SK-N-SH (cell line): ENCODE results near the gene SNX8. TPM values are rescaled to one million over a fixed set of nuclear protein-coding genes. Genes with fewer than 3 reads are reported as not detected.

Experiments
- CTCF ChIA-PET: fragments of 300-600, 350-600 bp; formaldehyde crosslinking; extraction: SDS; loops from one replicate; lab custom pipeline; 2021; lab: Yijun Ruan, JAX
- POLR2A ChIA-PET: fragments of 350-600 bp; sonication (Branson Sonifier 250); formaldehyde crosslinking; extraction: SDS; loops from one replicate; lab custom pipeline; 2020; ENCODE audit warnings: antibody characterized with exemption, inconsistent platforms; lab: Yijun Ruan, JAX
- DNase-seq: peaks from one replicate; pipeline ENCODE4 v3.0.0; 2012
- H2AFZ ChIP-seq: fragments of 200-600 bp; sonication (generic); 2 replicates; pipeline ENCODE4 v1.8.1; 2016; ENCODE audit warnings: antibody characterized with exemption, mild to moderate bottlenecking, low read depth
- H3F3A ChIP-seq: fragments of 200-600 bp; sonication (generic); replicated peaks from 2 replicates; pipeline ENCODE3; 2016; ENCODE audit warnings: antibody characterized with exemption, mild to moderate bottlenecking; ENCODE audit not compliant: insufficient read depth
- H3K27ac ChIP-seq, 2 experiments: fragments of 200-500 bp in 1 of 2; fragments of 200-600 bp in 1 of 2; sonication (Bioruptor generic) in 1 of 2; sonication (generic), shearing (Covaris generic) in 1 of 2; 2 replicates each; pipeline versions ENCODE4 v1.5.1 to v1.6.1; 2014 to 2016; ENCODE audit warnings: low read depth in 2 of 2, inconsistent platforms in 1 of 2, low read length in 1 of 2, mild to moderate bottlenecking in 1 of 2, mixed read lengths in 1 of 2
- H3K27me3 ChIP-seq: fragments of 200-600 bp; sonication (generic), shearing (Covaris generic); 2 replicates; pipeline ENCODE4 v1.6.1; 2016; ENCODE audit warnings: mixed run types; ENCODE audit not compliant: insufficient read depth
- H3K36me3 ChIP-seq, 2 experiments: fragments of 200-500 bp in 1 of 2; fragments of 200-600 bp in 1 of 2; sonication (Bioruptor generic) in 1 of 2; sonication (generic) in 1 of 2; replicated peaks in 1 of 2; 2 replicates each; pipeline versions ENCODE3 to v1.5.1; 2014 to 2016; ENCODE audit warnings: low read length in 1 of 2, mild to moderate bottlenecking in 1 of 2; ENCODE audit not compliant: insufficient read depth in 2 of 2, control insufficient read depth in 1 of 2
- H3K4me1 ChIP-seq, 2 experiments: fragments of 200-500 bp in 1 of 2; fragments of 200-600 bp in 1 of 2; sonication (Bioruptor generic) in 1 of 2; sonication (generic), shearing (Covaris generic) in 1 of 2; 2 replicates each; pipeline versions ENCODE4 v1.5.1 to v1.6.1; 2014 to 2016; ENCODE audit warnings: low read depth in 1 of 2, low read length in 1 of 2, mixed run types in 1 of 2; ENCODE audit not compliant: insufficient read depth in 2 of 2, control insufficient read depth in 1 of 2
- H3K4me2 ChIP-seq: fragments of 200-600 bp; sonication (generic), shearing (Covaris generic); 2 replicates; pipeline ENCODE4 v1.6.1; 2017; ENCODE audit warnings: mixed run types
- H3K4me3 ChIP-seq, 2 experiments: fragments of 200-500 bp in 1 of 2; fragments of 200-600 bp in 1 of 2; sonication (Bioruptor generic) in 1 of 2; sonication (generic), shearing (Covaris generic) in 1 of 2; 2 replicates each; pipeline versions ENCODE4 v1.5.1 to v1.8.1; 2014 to 2016; ENCODE audit warnings: low read depth in 2 of 2, inconsistent platforms in 1 of 2, low read length in 1 of 2, mild to moderate bottlenecking in 1 of 2, mixed read lengths in 1 of 2, moderate library complexity in 1 of 2
- H3K79me2 ChIP-seq: fragments of 200-600 bp; sonication (generic); 2 replicates; pipeline ENCODE4 v1.8.1; 2017; ENCODE audit warnings: mild to moderate bottlenecking; ENCODE audit not compliant: insufficient read depth
- H3K9ac ChIP-seq: fragments of 200-600 bp; sonication (generic); 2 replicates; pipeline ENCODE4 v1.6.1; 2017; ENCODE audit warnings: mixed run types
- H3K9me2 ChIP-seq: fragments of 200-600 bp; sonication (generic); 2 replicates; pipeline ENCODE4 v1.6.1; 2017; ENCODE audit warnings: mixed run types
- H3K9me3 ChIP-seq: fragments of 200-600 bp; sonication (generic); 2 replicates; pipeline ENCODE4 v1.6.1; 2017; ENCODE audit warnings: mixed run types, mild to moderate bottlenecking, moderate library complexity
- H4K20me1 ChIP-seq: fragments of 200-600 bp; sonication (generic); 2 replicates; pipeline ENCODE4 v1.6.1; 2017; ENCODE audit warnings: mild to moderate bottlenecking, mixed run types; ENCODE audit not compliant: insufficient read depth
- CHD2 ChIP-seq: fragments of 150-350 bp; IDR thresholded peaks from 2 replicates; pipeline ENCODE4 v1.6.1; 2018; ENCODE audit warnings: low read length; ENCODE audit not compliant: partially characterized antibody
- CTCF ChIP-seq: fragments of 200-600 bp; sonication (generic); IDR thresholded peaks from 2 replicates; pipeline ENCODE4 v1.6.1; 2017; ENCODE audit warnings: antibody characterized with exemption, mild to moderate bottlenecking, moderate library complexity
- ELF1 ChIP-seq: IDR thresholded peaks from 2 replicates; pipeline ENCODE4 v1.4.0; 2012
- GATA2 ChIP-seq: sonication (generic); formaldehyde crosslinking; IDR thresholded peaks from 2 replicates; pipeline ENCODE4 v1.5.0; 2020; ENCODE audit warnings: mild to moderate bottlenecking, missing genetic modification reagents
- MAX ChIP-seq: IDR thresholded peaks from 2 replicates; pipeline ENCODE4 v1.4.0; 2012; ENCODE audit warnings: low read depth
- MXI1 ChIP-seq: IDR thresholded peaks from 2 replicates; pipeline ENCODE4 v1.6.1; 2012; ENCODE audit warnings: mild to moderate bottlenecking, low read depth, low read length, improper control_type of control experiment
- NRF1 ChIP-seq: IDR thresholded peaks from 2 replicates; pipeline ENCODE4 v1.6.1; 2012; ENCODE audit warnings: low read depth, mild to moderate bottlenecking, low read length
- POLR2AphosphoS5 ChIP-seq: IDR thresholded peaks from 2 replicates; pipeline ENCODE4 v1.6.1; 2012; ENCODE audit warnings: low read depth, low read length
- RCOR1 ChIP-seq: fragments of 150-350 bp; IDR thresholded peaks from 2 replicates; pipeline ENCODE4 v1.6.1; 2017; ENCODE audit warnings: antibody characterized with exemption, low read length
- REST ChIP-seq: IDR thresholded peaks from 2 replicates; pipeline ENCODE4 v1.6.1; 2012; ENCODE audit warnings: mild to moderate bottlenecking, low read depth, low read length, moderate library complexity
- RFX5 ChIP-seq: IDR thresholded peaks from 2 replicates; pipeline ENCODE4 v1.6.1; 2012; ENCODE audit warnings: mild to moderate bottlenecking, improper control_type of control experiment, low read length
- RXRA ChIP-seq: IDR thresholded peaks from 2 replicates; pipeline ENCODE4 v1.4.0; 2012; ENCODE audit warnings: low read depth, mild to moderate bottlenecking, borderline replicate concordance
- SIN3A ChIP-seq: IDR thresholded peaks from 2 replicates; pipeline ENCODE4 v1.6.1; 2012; ENCODE audit warnings: low read depth, mild to moderate bottlenecking, low read length, moderate library complexity, borderline replicate concordance
- SMC3 ChIP-seq: IDR thresholded peaks from 2 replicates; pipeline ENCODE4 v1.6.1; 2012; ENCODE audit warnings: low read depth, low read length, improper control_type of control experiment
- TCF12 ChIP-seq: IDR thresholded peaks from 2 replicates; pipeline ENCODE4 v1.4.0; 2012
- USF1 ChIP-seq: IDR thresholded peaks from 2 replicates; pipeline ENCODE4 v1.4.0; 2012; ENCODE audit warnings: low read depth, borderline replicate concordance
- USF2 ChIP-seq: fragments of 150-350 bp; IDR thresholded peaks from 2 replicates; pipeline ENCODE4 v1.6.1; 2017; ENCODE audit warnings: antibody characterized with exemption, low read length, low read depth, borderline replicate concordance
- ZBTB33 ChIP-seq: IDR thresholded peaks from 2 replicates; pipeline ENCODE4 v1.4.0; 2012; ENCODE audit warnings: low read depth, borderline replicate concordance
- WGBS: methylation state at CpG from one replicate; pipeline ENCODE4 v1.1.6; 2017; ENCODE audit warnings: low lambda C conversion rate; 5-methylcytosine and 5-hydroxymethylcytosine counted together
- polyA plus RNA-seq, 3 experiments: library from polyadenylated mRNA; depleted of rRNA; stranded (reverse); fragments of >200 nt; gene quantifications; 2 replicates each; pipeline ENCODE4 v1.2.3, GENCODE V29; 2012

The SNX8 gene
- polyA plus RNA-seq, 1 of the 3 experiments (the other 2 are of a cell fraction): 20.6 TPM

GRCh38 chr7:2258661-2259365 is 55.4 kb downstream of the SNX8 start (continued):
- TF ChIP-seq RFX5: no peak

GRCh38 chr7:2257651-2258050 is 56.6 kb downstream of the SNX8 start:
- Histone ChIP-seq H4K20me1 (no peaks in the 10 kb centered on the region), H3K4me2 (no peak overlapping the region), H3K9ac (no peak overlapping the region), H3K27me3 (no peaks in the 10 kb centered on the region), H3K9me3 (no peaks in the 10 kb centered on the region), H3K36me3 (peaks cover 0 to 20% of the 10 kb centered on the region in 2 experiments), H3K27ac (no peak overlapping the region), H3K4me3 (no peak overlapping the region), H3K79me2 (no peaks in the 10 kb centered on the region), H3F3A (no peaks in the 10 kb centered on the region), H3K4me1 (peaks cover 0 to 8% of the 10 kb centered on the region in 2 experiments; a peak in 1 of 4 replicates), H2AFZ (no peak overlapping the region), H3K9me2 (no peaks in the 10 kb centered on the region)
- no peak for TF ChIP-seq MXI1
- no peak for TF ChIP-seq SMC3
- no peak for TF ChIP-seq ELF1
- no peak for TF ChIP-seq USF2
- TF ChIP-seq CHD2: no peak
- TF ChIP-seq RCOR1: no peak
- TF ChIP-seq GATA2 (CRISPR knock-in tag): no peak
- no peak for TF ChIP-seq TCF12
- no peak for TF ChIP-seq RXRA
- TF ChIP-seq USF1: no peak
- TF ChIP-seq RFX5: no peak
- no peak for TF ChIP-seq NRF1
- TF ChIP-seq CTCF: no peak
- TF ChIP-seq MAX: no peak
- TF ChIP-seq ZBTB33: no peak
- no peak for TF ChIP-seq POLR2AphosphoS5
- TF ChIP-seq REST: no peak
- TF ChIP-seq SIN3A: no peak
- ChIA-PET CTCF (interaction anchor here (1.7 kb wide), 1 partner anchor 10 kb away, joined by 7 read pairs; no protein-coding TSS in a partner anchor), POLR2A (interaction anchor here (1.6 kb wide), 1 partner anchor 96 kb away, joined by 5 read pairs; no protein-coding TSS in a partner anchor)
- 99% methylated on average over 17 of the region's 17 CpGs for WGBS
- peak; percentile 23 for DNase-seq
